CD4-positive, alpha-beta T cell (primary cell): ENCODE results near the gene TMEM51. TPM values are rescaled to one million over a fixed set of nuclear protein-coding genes. Genes with fewer than 3 reads are reported as not detected.

ENCODE experiments used
- ATAC-seq: fragments of 200-7000 bp; cut with Tn5 transposase; one replicate; pipeline ENCODE4 v1.10.0; 2022; ENCODE audit warnings: mild to moderate bottlenecking; ENCODE audit not compliant: poor library complexity
- CTCF ChIA-PET: fragments of 350-600 bp; sonication (Branson Sonifier 250); formaldehyde crosslinking; loops from one replicate; lab custom pipeline; 2021; ENCODE audit warnings: antibody characterized with exemption, inconsistent platforms; lab: Charles Lee
- POLR2A ChIA-PET: fragments of 350-600 bp; sonication (Branson Sonifier 250); formaldehyde crosslinking; loops from one replicate; lab custom pipeline; 2021; ENCODE audit warnings: antibody characterized with exemption, inconsistent platforms; lab: Charles Lee
- DNase-seq, 14 experiments: peaks; one replicate each; pipeline ENCODE4 v3.0.0-alpha.2; 2013 to 2020; ENCODE audit warnings: mixed read lengths in 2 of 14
- H3K27ac ChIP-seq, 2 donors: one replicate each; pipeline versions ENCODE4 v1.5.1 to v1.7.0; 2013; ENCODE audit warnings: low read length in 2 of 2, low read depth in 1 of 2, mild to moderate bottlenecking in 1 of 2
- H3K27me3 ChIP-seq, 2 experiments: 1 replicate in 1 of 2; 2 replicates in 1 of 2; pipeline versions ENCODE4 v1.6.1 to v1.7.0; 2013; ENCODE audit warnings: low read length in 2 of 2, control low read depth in 1 of 2, mild to moderate bottlenecking in 1 of 2, moderate library complexity in 1 of 2; ENCODE audit not compliant: insufficient read depth in 2 of 2, control insufficient read depth in 1 of 2
- H3K36me3 ChIP-seq: one replicate; pipeline ENCODE4 v1.6.1; 2013; ENCODE audit warnings: low read length, control low read depth; ENCODE audit not compliant: insufficient read depth
- H3K4me1 ChIP-seq: one replicate; pipeline ENCODE4 v1.6.1; 2013; ENCODE audit warnings: low read length, control low read depth; ENCODE audit not compliant: insufficient read depth
- H3K4me3 ChIP-seq: one replicate; pipeline ENCODE4 v1.5.1; 2013; ENCODE audit warnings: mild to moderate bottlenecking, low read length, moderate library complexity
- H3K9me3 ChIP-seq, 2 experiments: 1 replicate in 1 of 2; 2 replicates in 1 of 2; pipeline versions ENCODE4 v1.6.1 to v1.7.0; 2013; ENCODE audit warnings: low read length in 2 of 2, mild to moderate bottlenecking in 2 of 2, control low read depth in 1 of 2, moderate library complexity in 1 of 2; ENCODE audit not compliant: control insufficient read depth in 1 of 2, insufficient read depth in 1 of 2
- H3K27ac Mint-ChIP-seq: one replicate; pipeline ENCODE4 v1.8.0; 2020; ENCODE audit warnings: mixed read lengths
- H3K27me3 Mint-ChIP-seq: one replicate; pipeline ENCODE4 v1.8.0; 2021; ENCODE audit warnings: mixed read lengths
- H3K36me3 Mint-ChIP-seq: one replicate; pipeline ENCODE4 v1.8.0; 2021; ENCODE audit warnings: low read depth, mixed read lengths
- H3K4me1 Mint-ChIP-seq: one replicate; pipeline ENCODE4 v1.8.0; 2021; ENCODE audit warnings: low read depth, mixed read lengths
- H3K4me3 Mint-ChIP-seq: one replicate; pipeline ENCODE4 v1.8.0; 2020; ENCODE audit warnings: mild to moderate bottlenecking, mixed read lengths
- H3K9me3 Mint-ChIP-seq: one replicate; pipeline ENCODE4 v1.8.0; 2020; ENCODE audit warnings: mixed read lengths
- intact Hi-C, 2 experiments: fragments of 100-400 bp; cut with DNase I in 1 of 2; cut with micrococcal nuclease in 1 of 2; formaldehyde crosslinking; loops; one replicate each; pipeline versions ENCODE4 v1.15.1 to v1.9.0; 2023 to 2025; cut with DNase I, micrococcal nuclease
- polyA plus RNA-seq, 2 donors: library from polyadenylated mRNA; unstranded; fragments of 120-200 nt; gene quantifications; one replicate each; pipeline ENCODE4 v1.2.1, GENCODE V29; 2013
- total RNA-seq, 174 experiments: library from RNA in 2 of 174; stranded (reverse) in 2 of 174; gene quantifications; one replicate each; pipeline ENCODE4 v1.2.3 and lab custom pipeline; 2021 to 2026
- TF ChIP-seq, protein P1 (sequence below): fragments of 200-600 bp; IDR thresholded peaks from one replicate; pipeline ENCODE4 v1.8.0; 2022; ENCODE audit warnings: antibody characterized with exemption, mild to moderate bottlenecking

TMEM51 gene, protein sequence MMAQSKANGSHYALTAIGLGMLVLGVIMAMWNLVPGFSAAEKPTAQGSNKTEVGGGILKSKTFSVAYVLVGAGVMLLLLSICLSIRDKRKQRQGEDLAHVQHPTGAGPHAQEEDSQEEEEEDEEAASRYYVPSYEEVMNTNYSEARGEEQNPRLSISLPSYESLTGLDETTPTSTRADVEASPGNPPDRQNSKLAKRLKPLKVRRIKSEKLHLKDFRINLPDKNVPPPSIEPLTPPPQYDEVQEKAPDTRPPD
- total RNA-seq (not detected), total RNA-seq (lab: John Stamatoyannopoulos, UW) (0 to 1.6 (median 0.14) reads per million in 172 experiments)
- polyA plus RNA-seq (2013, experiment 1 of 2), result 0.97 TPM
- 0.30 TPM for polyA plus RNA-seq (2013, experiment 2 of 2)

DNA sequence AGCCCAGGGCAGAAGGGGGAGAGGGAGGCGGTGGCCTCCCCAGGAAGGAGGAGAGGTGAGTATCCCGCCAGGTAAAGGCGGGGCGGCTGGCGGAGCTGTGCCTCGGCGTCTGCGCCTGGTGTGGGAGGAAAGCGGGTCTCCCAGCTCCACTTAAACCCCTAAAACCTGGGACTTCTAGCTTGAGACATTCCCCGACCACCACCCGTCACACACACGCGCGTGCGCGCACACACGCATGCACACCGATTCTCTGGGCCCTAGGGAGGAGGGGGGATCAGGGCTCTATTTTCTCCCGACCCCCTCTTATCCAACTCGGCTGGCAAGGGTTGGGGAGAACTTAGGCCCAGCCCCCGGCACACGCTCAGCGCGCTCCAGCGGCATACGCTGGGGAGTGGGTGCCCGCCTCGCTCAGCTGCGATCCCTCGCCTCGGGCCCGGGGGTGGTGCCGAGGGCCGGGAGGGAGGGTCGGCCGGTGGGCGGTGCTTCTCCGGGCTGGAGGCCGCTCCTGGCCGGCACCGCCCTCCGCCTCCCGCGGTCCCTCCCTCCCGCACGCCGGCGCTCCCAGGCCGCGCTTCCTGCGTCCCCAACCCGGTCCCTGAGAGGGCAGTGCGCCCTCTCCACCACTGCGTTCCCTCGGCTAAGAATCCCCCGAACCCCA is at the start of gene TMEM51:
Gene TMEM51, plus strand, starts transcription at position 564 of the 658 bp plus-strand sequence. CDS start 61,341 bp downstream, outside the sequence.
- ATAC-seq (no peak), DNase-seq (no peak)
- intact Hi-C loops, result no loop called here
- peak within 1 kb of the TSS; percentile 25 for H3K4me3 ChIP-seq
- Mint-ChIP-seq H3K36me3 (no peaks in the 10 kb centered on the region), H3K4me1 (peaks cover 13% of the 10 kb centered on the region), H3K27ac (no peak within 1 kb of the TSS), H3K27me3 (peaks cover 66% of the 10 kb centered on the region), H3K4me3 (peak within 1 kb of the TSS; percentile 20), H3K9me3 (no peaks in the 10 kb centered on the region)
- no peaks in the 10 kb centered on the region for H3K36me3 ChIP-seq
- H3K27me3 ChIP-seq, result peaks cover 35 to 55% of the 10 kb centered on the region in 2 experiments
- peaks cover 26% of the 10 kb centered on the region for H3K4me1 ChIP-seq
- ChIA-PET CTCF (no interaction called here), POLR2A (no interaction called here)
- H3K9me3 ChIP-seq, result peaks cover 0 to 8% of the 10 kb centered on the region in 2 experiments
- TF ChIP-seq, protein P1, sequence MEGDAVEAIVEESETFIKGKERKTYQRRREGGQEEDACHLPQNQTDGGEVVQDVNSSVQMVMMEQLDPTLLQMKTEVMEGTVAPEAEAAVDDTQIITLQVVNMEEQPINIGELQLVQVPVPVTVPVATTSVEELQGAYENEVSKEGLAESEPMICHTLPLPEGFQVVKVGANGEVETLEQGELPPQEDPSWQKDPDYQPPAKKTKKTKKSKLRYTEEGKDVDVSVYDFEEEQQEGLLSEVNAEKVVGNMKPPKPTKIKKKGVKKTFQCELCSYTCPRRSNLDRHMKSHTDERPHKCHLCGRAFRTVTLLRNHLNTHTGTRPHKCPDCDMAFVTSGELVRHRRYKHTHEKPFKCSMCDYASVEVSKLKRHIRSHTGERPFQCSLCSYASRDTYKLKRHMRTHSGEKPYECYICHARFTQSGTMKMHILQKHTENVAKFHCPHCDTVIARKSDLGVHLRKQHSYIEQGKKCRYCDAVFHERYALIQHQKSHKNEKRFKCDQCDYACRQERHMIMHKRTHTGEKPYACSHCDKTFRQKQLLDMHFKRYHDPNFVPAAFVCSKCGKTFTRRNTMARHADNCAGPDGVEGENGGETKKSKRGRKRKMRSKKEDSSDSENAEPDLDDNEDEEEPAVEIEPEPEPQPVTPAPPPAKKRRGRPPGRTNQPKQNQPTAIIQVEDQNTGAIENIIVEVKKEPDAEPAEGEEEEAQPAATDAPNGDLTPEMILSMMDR, result no peak
- no peak within 1 kb of the TSS for H3K27ac ChIP-seq

DNA sequence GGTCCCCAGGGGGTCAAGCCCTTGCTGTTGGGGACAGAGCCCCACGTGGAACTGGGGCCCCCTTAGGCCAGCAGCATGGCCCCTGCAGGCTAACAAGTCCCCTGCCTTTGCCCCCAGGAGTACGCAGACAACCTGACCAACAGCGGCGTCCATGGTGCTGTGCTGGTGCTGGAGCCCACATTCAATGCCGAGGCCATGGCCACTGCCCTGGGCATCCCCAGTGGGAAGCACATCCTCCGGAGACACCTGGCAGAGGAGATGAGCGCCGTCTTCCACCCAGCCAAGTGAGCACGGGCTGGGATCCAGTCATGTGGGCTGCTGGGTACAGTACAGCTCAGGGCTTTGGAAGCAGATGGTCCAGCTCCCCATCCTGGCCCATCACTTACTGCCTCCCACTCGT is 49.6 kb upstream of the TMEM51 start:
- H3K27ac ChIP-seq, result no peak overlapping the region
- H3K4me1 Mint-ChIP-seq, result peaks cover 14% of the 10 kb centered on the region
- H3K4me3 Mint-ChIP-seq, result no peak overlapping the region
- peaks cover 12 to 25% of the 10 kb centered on the region in 2 experiments for H3K27me3 ChIP-seq
- no peak overlapping the region for H3K4me3 ChIP-seq
- peaks cover 44% of the 10 kb centered on the region for H3K27me3 Mint-ChIP-seq
- no peak for ATAC-seq
- DNase-seq, result no peak
- H3K9me3 Mint-ChIP-seq, result no peaks in the 10 kb centered on the region
- POLR2A ChIA-PET, result no interaction called here
- intact Hi-C loops, result no loop called here
- peaks cover 9% of the 10 kb centered on the region for H3K4me1 ChIP-seq
- H3K9me3 ChIP-seq, result peaks cover 0 to 6% of the 10 kb centered on the region in 2 experiments
- H3K36me3 ChIP-seq, result no peaks in the 10 kb centered on the region
- H3K36me3 Mint-ChIP-seq, result no peaks in the 10 kb centered on the region
- CTCF ChIA-PET, result no interaction called here
- TF ChIP-seq, protein P1, result no peak
- no peak overlapping the region for H3K27ac Mint-ChIP-seq

DNA sequence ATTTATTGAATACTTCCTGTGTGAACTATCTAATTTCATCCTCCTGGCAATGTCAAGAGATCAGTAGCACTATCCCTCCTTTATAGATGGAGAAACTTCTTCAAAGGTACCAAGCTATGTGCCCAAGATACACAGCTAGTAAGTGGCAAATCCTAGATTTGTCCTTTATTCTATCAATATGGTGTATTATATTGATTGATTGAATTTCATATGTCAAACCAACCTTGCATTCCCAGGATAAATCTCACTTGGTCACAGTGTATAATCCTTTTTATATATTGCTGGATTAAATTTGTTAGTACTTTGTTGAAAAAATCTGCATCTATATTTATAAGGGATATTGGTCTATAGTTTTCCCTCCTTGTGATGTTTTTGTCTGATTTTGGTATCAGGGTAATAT is 48.8 kb upstream of the TMEM51 start:
- H3K27me3 ChIP-seq, result peaks cover 12 to 18% of the 10 kb centered on the region in 2 experiments
- DNase-seq, result no peak
- Mint-ChIP-seq H3K27ac (no peak overlapping the region), H3K36me3 (no peaks in the 10 kb centered on the region), H3K4me3 (no peak overlapping the region), H3K27me3 (peaks cover 35% of the 10 kb centered on the region), H3K9me3 (no peaks in the 10 kb centered on the region), H3K4me1 (peaks cover 14% of the 10 kb centered on the region)
- intact Hi-C loops, result no loop called here
- H3K4me1 ChIP-seq, result peaks cover 9% of the 10 kb centered on the region
- ATAC-seq, result no peak
- ChIA-PET CTCF (no interaction called here), POLR2A (no interaction called here)
- no peaks in the 10 kb centered on the region for H3K36me3 ChIP-seq
- TF ChIP-seq, protein P1, result no peak
- H3K4me3 ChIP-seq, result no peak overlapping the region
- H3K9me3 ChIP-seq, result peaks cover 0 to 6% of the 10 kb centered on the region in 2 experiments
- H3K27ac ChIP-seq, result no peak overlapping the region
